ENCODE measurements around the gene FER. TPM values are rescaled to one million over a fixed set of nuclear protein-coding genes. Genes with fewer than 3 reads are reported as not detected.
A peak's percentile ranks its signal among the peaks of the same experiment; 100 is the strongest.

The FER gene
- total RNA-seq, 1 experiment from 2014 or later, result 18.0 TPM

GRCh38 chr5:108726446-108727235 is 21.1 kb upstream of the FER start:
- no peak overlapping the region for H3K4ac ChIP-seq (ENCODE audit: low read depth, low read length)
- H2AK5ac ChIP-seq (ENCODE audit: insufficient read length, low read length), result no peak overlapping the region
- H3K23ac ChIP-seq (ENCODE audit: insufficient read length, low read depth, low read length), result no peak overlapping the region
- no peak overlapping the region for H2AFZ ChIP-seq (ENCODE audit: low read length)
- H3K4me1 ChIP-seq (ENCODE audit: insufficient read depth, low read length), result no peaks in the 10 kb centered on the region; the same call in 1 of the 2 replicates
- no peak overlapping the region for H3K56ac ChIP-seq (ENCODE audit: insufficient read length, low read depth, low read length)
- H3K23me2 ChIP-seq (ENCODE audit: insufficient read length, low read depth, low read length, poor library complexity, severe bottlenecking), result peaks cover 14% of the 10 kb centered on the region
- Mint-ChIP-seq H3K4me3 (peak overlapping the region; percentile 82 to 88), H3K4me1 (peaks cover 31 to 37% of the 10 kb centered on the region in 2 experiments), H3K27me3 (ENCODE audit: low read depth) (no peaks in the 10 kb centered on the region), H3K27ac (peak overlapping the region in 1 of 3 experiments; percentile 46; a peak in 1 of 7 replicates), H3K36me3 (ENCODE audit: insufficient read depth in 1 of 3, low read depth in 3 of 3) (no peaks in the 10 kb centered on the region; a peak in 1 of 7 replicates), H3K9me3 (no peaks in the 10 kb centered on the region)
- TF ChIP-seq CTCF (conservative IDR thresholded peaks at IDR 0.05), result no peak
- H2BK12ac ChIP-seq (ENCODE audit: insufficient read length, low read depth, low read length), result no peak overlapping the region
- H4K91ac ChIP-seq (ENCODE audit: insufficient read length, low read depth, low read length), result no peak overlapping the region
- no peaks in the 10 kb centered on the region for H3K79me1 ChIP-seq (ENCODE audit: insufficient read depth, low read depth, low read length, poor library complexity, severe bottlenecking)
- H2BK5ac ChIP-seq (ENCODE audit: insufficient read length, low read length), result no peak overlapping the region
- no peak overlapping the region for H3K14ac ChIP-seq (ENCODE audit: insufficient read depth, low read length)
- H4K5ac ChIP-seq (ENCODE audit: insufficient read length, low read depth, low read length), result no peak overlapping the region
- no peaks in the 10 kb centered on the region for H4K20me1 ChIP-seq (ENCODE audit: control insufficient read depth, insufficient read depth, insufficient read length)
- no peak overlapping the region for H3T11ph ChIP-seq (ENCODE audit: low read length)
- H3K9me3 ChIP-seq (ENCODE audit: control insufficient read depth, low read depth, low read length), result no peaks in the 10 kb centered on the region
- H3K9ac ChIP-seq (ENCODE audit: extremely low read depth, insufficient read length, low read length), result no peak overlapping the region
- H3K27me3 ChIP-seq (ENCODE audit: insufficient read depth, low read length), result no peaks in the 10 kb centered on the region
- no CpG with 5 or more reads among the region's 6 CpGs for WGBS (ENCODE audit: extremely low coverage, insufficient read length, low lambda C conversion rate)
- H2BK15ac ChIP-seq (ENCODE audit: low read depth, low read length), result no peak overlapping the region; the same call in 1 of the 2 replicates
- no peak for DNase-seq
- no peak overlapping the region for H3K18ac ChIP-seq (ENCODE audit: insufficient read length, low read depth, low read length)
- no peak overlapping the region for H2BK120ac ChIP-seq (ENCODE audit: low read depth, low read length, poor library complexity, severe bottlenecking)
- H3K79me2 ChIP-seq (ENCODE audit: insufficient read depth, low read length), result no peaks in the 10 kb centered on the region
- no peak overlapping the region for H3K27ac ChIP-seq (ENCODE audit: insufficient read length, low read depth, low read length)
- no peak overlapping the region for H4K8ac ChIP-seq (replicated peaks; ENCODE audit: insufficient read length, low read depth, low read length)
- H2BK20ac ChIP-seq (ENCODE audit: low read depth, low read length, poor library complexity, severe bottlenecking), result no peak overlapping the region
- H3K4me2 ChIP-seq (ENCODE audit: insufficient read depth, insufficient read length, low read length), result peak overlapping the region; percentile 100
